HL-60 (cell line): Measurements from ENCODE around the gene ASPN.
A peak's percentile ranks its signal among the peaks of the same experiment; 100 is the strongest.

Source experiments
- DNase-seq, 2 experiments: peaks; one replicate each; pipeline ENCODE4 v3.0.0-alpha.2; 2010 to 2020; ENCODE audit warnings: low read depth in 1 of 2, low spot score in 1 of 2
- H3K27ac ChIP-seq: fragments of 250-450 bp; sonication (Bioruptor Pico); replicated peaks from 2 replicates; pipeline ENCODE4 v1.5.1; 2020; ENCODE audit warnings: mild to moderate bottlenecking, moderate library complexity
- H3K27me3 ChIP-seq: fragments of 250-450 bp; sonication (Bioruptor Pico); 2 replicates; pipeline ENCODE4 v1.5.1; 2021; ENCODE audit warnings: mild to moderate bottlenecking, moderate library complexity; ENCODE audit not compliant: insufficient read depth, poor library complexity, severe bottlenecking
- H3K4me3 ChIP-seq: replicated peaks from 2 replicates; pipeline ENCODE4 v1.5.1; 2011; ENCODE audit warnings: mild to moderate bottlenecking, control low read depth, low read length; ENCODE audit not compliant: insufficient read depth
- CTCF ChIP-seq: IDR thresholded peaks from one replicate; pipeline ENCODE4 v1.5.1; 2011; ENCODE audit warnings: low read length, control low read depth, inconsistent platforms; ENCODE audit not compliant: insufficient read depth
- GABPA ChIP-seq: IDR thresholded peaks from 2 replicates; pipeline ENCODE4 v1.6.1; 2012; ENCODE audit warnings: low read depth
- POLR2AphosphoS5 ChIP-seq: IDR thresholded peaks from 2 replicates; pipeline ENCODE4 v1.6.1; 2012; ENCODE audit warnings: low read depth
- REST ChIP-seq: IDR thresholded peaks from 2 replicates; pipeline ENCODE4 v1.6.1; 2012; ENCODE audit warnings: low read depth; ENCODE audit not compliant: insufficient replicate concordance
- SPI1 ChIP-seq: IDR thresholded peaks from 2 replicates; pipeline ENCODE4 v1.6.1; 2012; ENCODE audit warnings: low read depth, mild to moderate bottlenecking, borderline replicate concordance

Gene ASPN

GRCh38 chr9:92504881-92505280 lies 22.6 kb upstream of the ASPN start:
- DNase-seq = no peak
- TF ChIP-seq REST (no peak), CTCF (no peak), GABPA (no peak), POLR2AphosphoS5 (no peak), SPI1 (no peak)
- Histone ChIP-seq H3K4me3 (no peak overlapping the region), H3K27ac (no peak overlapping the region), H3K27me3 (no peaks in the 10 kb centered on the region)

GRCh38 chr9:92503156-92503555 lies 20.9 kb upstream of the ASPN start:
- H3K4me3 ChIP-seq = no peak overlapping the region
- H3K27me3 ChIP-seq = no peaks in the 10 kb centered on the region
- H3K27ac ChIP-seq = no peak overlapping the region
- TF ChIP-seq CTCF (no peak), REST (no peak), POLR2AphosphoS5 (no peak), SPI1 (no peak), GABPA (no peak)
- DNase-seq = no peak

- no peak overlapping the region for H3K27ac ChIP-seq
- no peaks in the 10 kb centered on the region for H3K27me3 ChIP-seq
- DNase-seq = peak in 1 of 2 experiments; percentile 53
- no peak overlapping the region for H3K4me3 ChIP-seq
- TF ChIP-seq POLR2AphosphoS5 (no peak), CTCF (peak; percentile 72)
These were observed 19.5 kb upstream of the ASPN start for GRCh38 chr9:92501671-92502393.

GRCh38 chr9:92500725-92501124 lies 18.4 kb upstream of the ASPN start:
- TF ChIP-seq GABPA (no peak), CTCF (no peak), POLR2AphosphoS5 (no peak), SPI1 (no peak), REST (no peak)
- Histone ChIP-seq H3K4me3 (no peak overlapping the region), H3K27me3 (no peaks in the 10 kb centered on the region), H3K27ac (no peak overlapping the region)
- no peak for DNase-seq
